Left renal pelvis (tissue), 4 donors: ENCODE measurements around the gene SPRED3. TPM values are rescaled to one million over a fixed set of nuclear protein-coding genes. Genes with fewer than 3 reads are reported as not detected.
"Not testable (repeated sequence)": the region's sequence is repeated elsewhere in the genome, so short reads cannot be mapped to it uniquely, and the experiment has no call there.

Experiments used
- DNase-seq, 4 donors: peaks; one replicate each; pipeline ENCODE4 v3.0.0-alpha.2; 2013; ENCODE audit warnings: low read depth in 4 of 4, low spot score in 3 of 4
- polyA plus RNA-seq, 4 donors: library from polyadenylated mRNA; unstranded; fragments of 120-200 nt; gene quantifications; one replicate each; pipeline ENCODE4 v1.2.1, GENCODE V29; 2013; ENCODE audit not compliant: insufficient read length in 4 of 4

The SPRED3 gene
- polyA plus RNA-seq, 4 donors: 0.63 to 1.8 (median 1.2) TPM

- DNase-seq: no peak
Observed at GRCh38 chr19:38389957-38390924, 1.7 kb downstream of the SPRED3 start.

- DNase-seq: no peak
Observed at GRCh38 chr19:38391911-38392464, 3.5 kb downstream of the SPRED3 start.

GRCh38 chr19:38392707-38393308 lies 4.3 kb downstream of the SPRED3 start:
- DNase-seq: no peak

- no peak for DNase-seq
Observed at GRCh38 chr19:38394488-38394887, 6.0 kb downstream of the SPRED3 start.

GRCh38 chr19:38395381-38396114 lies 7.1 kb downstream of the SPRED3 start:
- no peak for DNase-seq

- DNase-seq: no peak
Observed at GRCh38 chr19:38399081-38399480, 10.6 kb downstream of the SPRED3 start.

- no peak for DNase-seq
Observed at GRCh38 chr19:38399537-38399936, 11.0 kb downstream of the SPRED3 start.

- no peak for DNase-seq
Observed at GRCh38 chr19:38400361-38400760, 11.9 kb downstream of the SPRED3 start.

- no peak for DNase-seq
Observed at GRCh38 chr19:38401148-38401547, 12.7 kb downstream of the SPRED3 start.

- no peak for DNase-seq
Observed at GRCh38 chr19:38402623-38402966, 14.1 kb downstream of the SPRED3 start.

- peak; percentile 91 to 95 (median 92) for DNase-seq
Observed at GRCh38 chr19:38402967-38403674, 14.6 kb downstream of the SPRED3 start, which contains the start of gene FAM98C. TSS of gene FAM98C (plus strand) at chr19:38403093. CDS start at chr19:38403154, 61 bp downstream.

GRCh38 chr19:38404858-38405257 lies 16.4 kb downstream of the SPRED3 start:
- DNase-seq: no peak

- no peak for DNase-seq
Observed at GRCh38 chr19:38405276-38405675, 16.8 kb downstream of the SPRED3 start.

GRCh38 chr19:38409631-38410133 lies 21.2 kb downstream of the SPRED3 start:
- DNase-seq: no peak

- DNase-seq: not testable (repeated sequence)
Observed at GRCh38 chr19:38410407-38410806, 21.9 kb downstream of the SPRED3 start.

- no peak for DNase-seq
Observed at GRCh38 chr19:38411041-38411712, 22.7 kb downstream of the SPRED3 start.

- DNase-seq: not testable (repeated sequence)
Observed at GRCh38 chr19:38411898-38412297, 23.4 kb downstream of the SPRED3 start.

- no peak for DNase-seq
Observed at GRCh38 chr19:38412491-38412890, 24.0 kb downstream of the SPRED3 start.

GRCh38 chr19:38412961-38413360 lies 24.5 kb downstream of the SPRED3 start:
- no peak for DNase-seq
